HG02642 (cell line): ENCODE data around the gene RASL12.

Experiments
- ATAC-seq: cut with Tn5 transposase; IDR thresholded peaks from one replicate; pipeline ENCODE4 v1.9.1; 2021; ENCODE audit warnings: mild to moderate bottlenecking; ENCODE audit not compliant: unreplicated experiment, poor library complexity

RASL12 gene

DNA sequence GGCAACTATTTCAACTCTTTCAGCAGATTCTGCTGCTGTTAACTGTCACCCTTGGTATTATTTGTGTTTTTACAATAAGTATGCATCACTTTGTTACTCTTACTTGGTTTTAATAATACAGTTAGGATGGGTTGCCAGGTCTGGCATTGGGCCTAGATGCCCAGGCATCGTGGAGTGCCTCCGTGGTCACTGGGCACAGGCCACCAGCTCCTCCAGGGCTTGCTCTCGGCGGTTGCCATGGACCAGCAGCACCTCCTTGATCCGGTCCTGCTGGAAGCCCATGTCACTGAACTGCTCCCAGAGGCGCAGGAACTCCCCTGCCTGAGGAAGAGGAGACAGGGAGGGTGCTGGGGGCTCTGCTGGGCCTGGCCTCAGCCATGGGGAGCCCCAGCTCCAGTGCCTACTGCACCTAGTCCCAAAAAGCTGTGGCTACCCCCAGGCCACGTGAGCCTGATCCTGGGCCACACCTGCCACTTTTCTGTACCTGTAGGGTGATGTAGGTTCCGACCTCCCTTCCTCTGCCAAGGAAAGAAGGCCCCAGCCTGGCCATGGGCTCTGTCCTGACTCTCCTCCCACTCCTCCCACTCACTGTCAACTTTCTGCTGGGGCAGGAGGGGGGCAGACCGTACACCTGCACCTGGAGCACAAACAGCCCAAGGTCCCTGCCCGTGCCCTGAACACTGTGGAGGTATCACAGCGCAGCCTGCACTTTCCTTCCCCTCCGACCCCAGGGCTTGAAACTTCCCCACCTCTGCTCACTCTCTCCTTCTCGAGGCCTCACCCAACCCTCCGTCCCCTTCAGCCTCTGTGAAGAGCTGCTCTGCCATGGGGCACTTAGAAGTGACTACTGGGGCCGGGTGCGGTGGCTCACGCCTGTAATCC, 25.4 kb upstream of the RASL12 start:
- no peak for ATAC-seq

GRCh38 chr15:65091946-65092770, 24.4 kb upstream of the RASL12 start:
- no peak for ATAC-seq

DNA sequence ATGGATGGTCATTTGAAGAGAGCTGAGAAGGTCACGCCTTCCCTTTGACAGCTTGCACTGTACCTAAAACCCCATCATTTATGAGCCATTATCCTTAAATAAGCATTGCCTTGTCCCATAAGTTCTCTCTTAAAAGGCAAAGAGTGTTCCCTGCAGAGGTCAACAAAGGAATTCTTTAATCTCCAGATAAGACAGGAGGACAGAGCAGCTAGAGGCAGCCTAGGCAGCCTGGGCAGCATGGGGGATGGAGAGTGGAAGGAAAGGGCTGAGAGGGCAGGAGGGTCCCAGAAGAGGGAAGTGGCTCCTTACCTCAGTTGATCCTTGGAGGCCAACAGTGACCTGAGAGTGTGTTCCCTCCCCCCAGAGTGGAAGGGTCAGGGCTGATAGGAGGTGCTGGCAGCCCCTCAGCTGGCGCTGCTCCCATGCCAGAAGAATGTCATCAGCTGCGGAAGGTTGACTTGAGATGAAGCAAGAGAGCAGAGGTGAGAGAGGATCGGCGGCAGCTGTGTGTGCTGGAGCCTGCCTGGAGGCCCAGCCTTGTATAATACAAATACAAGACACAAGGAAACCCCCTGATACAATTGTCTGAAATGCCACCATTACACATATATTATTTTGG, 21.5 kb upstream of the RASL12 start:
- ATAC-seq = no peak

- ATAC-seq = no peak
Measured at GRCh38 chr15:65088643-65089021, 20.8 kb upstream of the RASL12 start.

GRCh38 chr15:65087873-65088642, 20.3 kb upstream of the RASL12 start:
- ATAC-seq = no peak

DNA sequence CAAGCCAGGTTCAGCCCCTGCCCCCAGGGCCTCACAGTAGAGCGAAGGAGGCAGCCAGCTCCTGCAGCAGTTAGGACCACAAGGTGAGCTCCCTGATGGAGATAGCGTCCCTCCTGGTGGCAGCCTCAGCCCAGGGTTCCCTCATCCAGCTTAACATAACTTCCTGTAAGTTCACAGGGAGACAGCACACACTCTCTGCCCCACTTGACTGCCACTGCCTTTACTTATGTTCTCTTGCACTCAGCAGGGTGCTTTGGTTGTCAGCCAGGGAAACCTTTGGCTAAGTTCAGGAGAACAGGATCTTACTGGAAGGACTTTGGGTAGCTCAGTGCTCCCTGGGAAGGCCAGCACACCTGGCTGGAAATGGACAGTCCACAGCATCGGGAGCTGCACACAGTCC, 19.6 kb upstream of the RASL12 start:
- no peak for ATAC-seq

DNA sequence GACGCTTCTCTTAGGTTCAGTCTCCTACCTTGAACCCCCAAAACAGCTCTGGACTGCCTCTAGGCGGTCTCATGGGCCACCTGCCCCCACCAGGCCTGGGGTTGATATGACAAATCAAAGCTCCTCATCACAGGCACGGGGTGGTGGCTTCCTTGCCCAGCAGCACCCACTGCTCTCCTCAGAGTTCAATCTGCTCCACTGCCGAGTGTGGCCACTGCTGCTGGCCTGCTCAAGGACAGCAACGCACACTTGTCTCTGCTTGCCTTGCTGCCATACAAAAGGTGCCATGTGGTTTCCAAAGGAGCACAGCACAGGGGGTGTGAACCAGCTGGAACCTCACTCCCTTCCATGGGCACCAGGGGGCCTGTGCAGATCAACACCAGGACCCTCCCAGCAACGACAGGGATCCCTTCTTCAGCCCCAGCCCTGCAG, 18.9 kb upstream of the RASL12 start:
- ATAC-seq = no peak

GRCh38 chr15:65085990-65086679, 18.3 kb upstream of the RASL12 start:
- no peak for ATAC-seq

- no peak for ATAC-seq
Measured at GRCh38 chr15:65085207-65085753, 17.5 kb upstream of the RASL12 start.

DNA sequence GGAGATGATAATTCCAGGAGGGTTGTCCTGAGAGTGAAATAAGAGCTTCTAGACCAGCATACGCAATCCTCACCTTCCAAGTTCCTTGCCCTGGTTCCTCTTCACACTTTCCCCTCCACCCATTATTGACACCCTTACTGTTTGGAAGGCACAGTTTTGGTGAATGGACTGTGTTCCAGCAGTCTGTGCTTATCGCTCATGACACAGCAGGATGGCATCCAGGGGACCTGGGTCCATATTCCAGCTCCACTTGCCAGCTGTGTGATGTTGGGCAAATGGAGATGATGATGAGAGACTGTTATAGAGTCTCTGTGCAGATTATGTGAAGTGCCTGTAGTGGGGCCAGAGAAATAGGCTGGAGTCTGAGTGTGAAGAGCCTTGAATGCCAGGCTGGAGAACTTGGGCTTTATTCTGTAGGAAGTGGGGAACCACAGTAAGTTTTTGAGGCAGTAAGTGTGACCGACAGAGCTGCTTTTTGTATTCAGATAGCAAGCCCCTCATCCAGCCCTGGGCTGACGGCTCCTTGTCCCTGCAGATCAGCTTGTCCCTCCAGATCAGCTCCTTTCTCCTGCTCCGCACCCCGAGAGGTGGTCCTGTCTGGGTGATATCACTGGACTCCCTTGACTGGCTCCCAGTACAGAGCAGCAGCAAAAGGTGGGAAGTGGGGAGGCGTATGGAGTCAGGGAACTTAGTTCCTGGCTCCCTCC, 16.9 kb upstream of the RASL12 start:
- no peak for ATAC-seq

- ATAC-seq = no peak
Measured at GRCh38 chr15:65083262-65083701, 15.5 kb upstream of the RASL12 start.

DNA sequence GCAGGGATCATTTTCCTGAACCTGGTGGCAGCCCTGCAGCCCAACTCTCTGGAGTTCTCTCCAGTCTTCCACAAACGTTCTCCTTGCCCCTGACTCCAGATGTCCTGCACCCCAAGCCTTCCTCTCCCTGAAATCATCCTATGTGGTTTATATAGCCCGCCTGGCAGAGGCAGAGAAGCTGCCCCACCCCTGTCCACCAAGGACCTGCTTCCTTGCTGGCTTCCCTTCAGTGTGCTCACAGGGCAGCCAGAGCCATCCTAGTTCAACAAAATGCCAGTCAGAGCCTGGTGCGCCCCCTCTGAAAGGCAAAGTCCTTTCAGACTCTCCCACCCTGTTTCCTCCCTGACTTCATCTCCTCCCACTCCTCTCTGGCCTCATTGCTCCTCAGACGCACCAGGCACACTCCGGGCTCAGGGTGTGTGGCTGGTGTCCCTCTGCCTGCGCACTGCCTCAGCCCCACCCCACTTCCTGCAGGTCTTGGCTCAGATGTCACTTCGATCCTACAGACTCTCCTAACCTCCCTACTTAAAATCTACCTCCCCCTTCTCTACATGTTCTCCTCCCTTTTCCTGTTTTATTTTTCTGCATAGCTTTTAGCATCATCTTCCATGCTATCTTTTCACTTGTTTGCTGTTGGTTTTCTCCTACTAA, 14.6 kb upstream of the RASL12 start:
- no peak for ATAC-seq

GRCh38 chr15:65081758-65082157, 14.0 kb upstream of the RASL12 start:
- ATAC-seq = no peak

GRCh38 chr15:65081270-65081669, 13.5 kb upstream of the RASL12 start:
- ATAC-seq = no peak

GRCh38 chr15:65079580-65079979, 11.8 kb upstream of the RASL12 start:
- ATAC-seq = no peak

- no peak for ATAC-seq
Measured at GRCh38 chr15:65077981-65078352, 10.2 kb upstream of the RASL12 start.

DNA sequence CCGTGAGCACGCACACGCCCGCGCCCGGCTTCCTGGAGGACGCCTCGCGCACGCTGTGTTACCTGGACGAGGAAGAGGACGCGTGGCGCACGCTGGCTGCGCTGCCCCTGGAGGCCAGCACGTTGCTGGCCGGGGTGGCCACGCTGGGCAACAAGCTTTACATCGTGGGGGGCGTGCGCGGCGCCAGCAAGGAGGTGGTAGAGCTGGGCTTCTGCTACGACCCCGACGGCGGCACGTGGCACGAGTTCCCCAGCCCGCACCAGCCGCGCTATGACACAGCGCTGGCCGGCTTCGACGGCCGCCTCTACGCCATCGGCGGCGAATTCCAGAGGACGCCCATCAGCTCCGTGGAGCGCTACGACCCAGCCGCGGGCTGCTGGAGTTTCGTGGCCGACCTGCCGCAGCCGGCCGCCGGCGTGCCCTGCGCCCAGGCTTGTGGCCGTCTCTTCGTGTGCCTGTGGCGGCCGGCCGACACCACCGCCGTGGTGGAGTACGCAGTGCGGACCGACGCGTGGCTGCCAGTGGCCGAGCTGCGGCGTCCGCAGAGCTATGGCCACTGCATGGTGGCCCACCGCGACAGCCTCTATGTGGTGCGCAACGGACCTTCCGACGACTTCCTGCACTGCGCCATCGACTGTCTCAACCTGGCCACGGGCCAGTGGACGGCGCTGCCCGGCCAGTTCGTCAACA, 9.6 kb upstream of the RASL12 start:
- ATAC-seq = no peak
